Motor neuron (in vitro differentiated cells): Measurements from ENCODE around the gene NFATC1. TPM values are rescaled to one million over a fixed set of nuclear protein-coding genes. Genes with fewer than 3 reads are reported as not detected.

ENCODE experiments used
- ATAC-seq, 8 experiments: fragments of 200-7000 bp; cut with Tn5 transposase; replicated peaks in 6 of 8; 2 replicates each; pipeline ENCODE4 v1.8.0; 2021; ENCODE audit warnings: mild to moderate bottlenecking in 8 of 8, moderate library complexity in 8 of 8
- H3K27ac ChIP-seq, 2 donors: fragments of 250-450 bp; sonication (Bioruptor Pico); 2 replicates each; pipeline ENCODE4 v1.9.0; 2021; ENCODE audit warnings: antibody characterized with exemption in 2 of 2, mild to moderate bottlenecking in 2 of 2, moderate library complexity in 1 of 2
- H3K4me1 ChIP-seq, 2 donors: fragments of 250-450 bp; sonication (Bioruptor Pico); replicated peaks in 1 of 2; 2 replicates each; pipeline ENCODE4 v1.6.1; 2021; ENCODE audit warnings: antibody characterized with exemption in 2 of 2, mild to moderate bottlenecking in 2 of 2, moderate library complexity in 1 of 2
- H3K4me3 ChIP-seq, 5 donors: fragments of 250-450 bp; sonication (Bioruptor Pico); 2 replicates each; pipeline ENCODE4 v1.9.0; 2021; ENCODE audit warnings: antibody characterized with exemption in 5 of 5, mild to moderate bottlenecking in 5 of 5, moderate library complexity in 4 of 5
- WGBS, 10 experiments: fragments of 450-650 bp; shearing (Covaris generic); methylation state at CpG; one replicate each; pipeline ENCODE4 v1.0.0; 2022; 5-methylcytosine and 5-hydroxymethylcytosine counted together
- in situ Hi-C, 9 experiments: fragments of 400-800 bp; cut with MboI; loops; one replicate each; pipeline ENCODE4 v1.15.0; 2021; ENCODE audit warnings: low sequenced_read_pairs in 9 of 9, low pct_unique_long_range_greater_than_20kb in 2 of 9; ENCODE audit not compliant: unreplicated experiment in 9 of 9
- total RNA-seq, 8 experiments: library from RNA; unstranded; fragments of 300-600 nt; gene quantifications; 2 replicates each; pipeline versions ENCODE4 v1.2.3 to v1.2.4, GENCODE V29; 2022

NFATC1 gene
- total RNA-seq, 8 experiments from 2014 or later = 0.23 to 21.6 (median 2.3) TPM

GRCh38 chr18:79524181-79525078 is 128.7 kb downstream of the NFATC1 start:
- in situ Hi-C loops = loop anchor here in 3 of 9 experiments (25.0 kb wide), 2 partner anchors 112 to 137 kb away; partner anchors contain the start of gene NFATC1 (in 2 of the 3)
- no peak for ATAC-seq
- no peak overlapping the region for H3K4me3 ChIP-seq
- 40 to 88% (median 80%) methylated on average over 1 to 6 of the region's 63 CpGs; no CpG with 5 or more reads in 6 of the 10 experiments for WGBS, 10 experiments
- H3K27ac ChIP-seq = no peak overlapping the region
- H3K4me1 ChIP-seq = peaks cover 0 to 2% of the 10 kb centered on the region in 2 donors

- WGBS, 10 experiments = 36 to 93% (median 61%) methylated on average over 1 to 14 of the region's 39 CpGs; no CpG with 5 or more reads in 5 of the 10 experiments
- Histone ChIP-seq H3K4me3 (no peak overlapping the region), H3K4me1 (peaks cover 0 to 2% of the 10 kb centered on the region in 2 donors), H3K27ac (no peak overlapping the region)
- peak; percentile 55 to 95 (median 68) for ATAC-seq
- in situ Hi-C loops = loop anchor here in 3 of 9 experiments (25.0 kb wide), 2 partner anchors 114 to 139 kb away; partner anchors contain the start of gene NFATC1 (in 2 of the 3)
These were observed 130.1 kb downstream of the NFATC1 start for GRCh38 chr18:79525556-79526467.

- 44 to 89% (median 70%) methylated on average over 5 to 10 of the region's 44 CpGs; no CpG with 5 or more reads in 5 of the 10 experiments for WGBS, 10 experiments
- H3K4me3 ChIP-seq = no peak overlapping the region
- ATAC-seq = peak in 3 of 8 experiments; percentile 10 to 31 (median 15)
- peaks cover 2 to 7% of the 10 kb centered on the region in 2 donors for H3K4me1 ChIP-seq
- no peak overlapping the region for H3K27ac ChIP-seq
- in situ Hi-C loops = loop anchor here in 3 of 9 experiments (25.0 kb wide), 2 partner anchors 114 to 139 kb away; partner anchors contain the start of gene NFATC1 (in 2 of the 3)
These were observed 131.0 kb downstream of the NFATC1 start for GRCh38 chr18:79526468-79527460.

GRCh38 chr18:79527656-79528315 is 132.1 kb downstream of the NFATC1 start:
- no peak overlapping the region for H3K4me3 ChIP-seq
- ATAC-seq = no peak
- H3K27ac ChIP-seq = no peak overlapping the region
- in situ Hi-C loops = loop anchor here in 3 of 9 experiments (25.0 kb wide), 2 partner anchors 115 to 140 kb away; partner anchors contain the start of gene NFATC1 (in 2 of the 3)
- peaks cover 0 to 7% of the 10 kb centered on the region in 2 donors for H3K4me1 ChIP-seq
- WGBS, 10 experiments = 0 to 100% (median 83%) methylated on average over 3 to 16 of the region's 16 CpGs

- Histone ChIP-seq H3K4me3 (no peak overlapping the region), H3K27ac (no peak overlapping the region), H3K4me1 (peaks cover 0 to 7% of the 10 kb centered on the region in 2 donors)
- ATAC-seq = no peak
- in situ Hi-C loops = loop anchor here in 3 of 9 experiments (25.0 kb wide), 2 partner anchors 116 to 141 kb away; partner anchors contain the start of gene NFATC1 (in 2 of the 3)
- whole genome bisulfite sequencing, 10 experiments = 15 to 95% (median 77%) methylated on average over 1 to 10 of the region's 17 CpGs; no CpG with 5 or more reads in 5 of the 10 experiments
These were observed 132.6 kb downstream of the NFATC1 start for GRCh38 chr18:79528316-79528695.

- 1 to 87% (median 55%) methylated on average over 2 to 12 of the region's 26 CpGs; no CpG with 5 or more reads in 2 of the 10 experiments for WGBS, 10 experiments
- H3K4me3 ChIP-seq = no peak overlapping the region
- ATAC-seq = peak; percentile 47 to 85 (median 78)
- no peak overlapping the region for H3K27ac ChIP-seq
- in situ Hi-C loops = loop anchor here in 3 of 9 experiments (25.0 kb wide), 2 partner anchors 117 to 142 kb away; partner anchors contain the start of gene NFATC1 (in 2 of the 3)
- peaks cover 0 to 7% of the 10 kb centered on the region in 2 donors for H3K4me1 ChIP-seq
These were observed 133.1 kb downstream of the NFATC1 start for GRCh38 chr18:79528846-79529245.

GRCh38 chr18:79529296-79529695 is 133.6 kb downstream of the NFATC1 start:
- H3K27ac ChIP-seq = no peak overlapping the region
- ATAC-seq = no peak
- 26 to 91% (median 80%) methylated on average over 2 to 19 of the region's 20 CpGs; no CpG with 5 or more reads in 3 of the 10 experiments for WGBS, 10 experiments
- in situ Hi-C loops = loop anchor here in 3 of 9 experiments (25.0 kb wide), 2 partner anchors 117 to 142 kb away; partner anchors contain the start of gene NFATC1 (in 2 of the 3)
- peaks cover 0 to 7% of the 10 kb centered on the region in 2 donors for H3K4me1 ChIP-seq
- H3K4me3 ChIP-seq = no peak overlapping the region

GRCh38 chr18:79529991-79530390 is 134.3 kb downstream of the NFATC1 start:
- no peak for ATAC-seq
- Histone ChIP-seq H3K4me1 (peaks cover 0 to 7% of the 10 kb centered on the region in 2 donors), H3K4me3 (no peak overlapping the region), H3K27ac (no peak overlapping the region)
- 50 to 100% (median 86%) methylated on average over 4 to 22 of the region's 24 CpGs; no CpG with 5 or more reads in 3 of the 10 experiments for WGBS, 10 experiments
- in situ Hi-C loops = loop anchor here in 3 of 9 experiments (25.0 kb wide), 2 partner anchors 118 to 143 kb away; partner anchors contain the start of gene NFATC1 (in 2 of the 3)

- no peak for ATAC-seq
- 10 to 100% (median 84%) methylated on average over 2 to 11 of the region's 18 CpGs; no CpG with 5 or more reads in 4 of the 10 experiments for WGBS, 10 experiments
- peak overlapping the region in 1 of 5 donors; percentile 14 for H3K4me3 ChIP-seq
- no peak overlapping the region for H3K27ac ChIP-seq
- in situ Hi-C loops = loop anchor here in 3 of 9 experiments (25.0 kb wide), 2 partner anchors 119 to 144 kb away; partner anchors contain the start of gene NFATC1 (in 2 of the 3)
- peaks cover 0 to 7% of the 10 kb centered on the region in 2 donors for H3K4me1 ChIP-seq
These were observed 135.1 kb downstream of the NFATC1 start for GRCh38 chr18:79530821-79531220.

- Histone ChIP-seq H3K27ac (no peak overlapping the region), H3K4me1 (peaks cover 0 to 7% of the 10 kb centered on the region in 2 donors), H3K4me3 (peak overlapping the region in 1 of 5 donors; percentile 14)
- ATAC-seq = peak in 2 of 8 experiments; percentile 18 to 25
- WGBS, 10 experiments = 0 to 91% (median 75%) methylated on average over 3 to 16 of the region's 20 CpGs; no CpG with 5 or more reads in 4 of the 10 experiments
- in situ Hi-C loops = loop anchor here in 3 of 9 experiments (25.0 kb wide), 2 partner anchors 119 to 144 kb away; partner anchors contain the start of gene NFATC1 (in 2 of the 3)
These were observed 135.7 kb downstream of the NFATC1 start for GRCh38 chr18:79531386-79531785.
